ENCODE results near the gene TMEM138.

- TF ChIP-seq HDGF (IDR thresholded peaks at IDR 0.05; ENCODE audit: borderline replicate concordance) (no peak), FOXA1 (IDR thresholded peaks at IDR 0.05) (no peak), FOXM1 (IDR thresholded peaks at IDR 0.05; ENCODE audit: borderline replicate concordance) (no peak)
These were observed 8.3 kb downstream of the TMEM138 start for GRCh38 chr11:61370349-61371005.
